Vagina (tissue), 2 donors: Measurements from ENCODE around the gene TRIM66. TPM values are rescaled to one million over a fixed set of nuclear protein-coding genes. Genes with fewer than 3 reads are reported as not detected.

Source experiments
- DNase-seq, 2 donors: peaks; one replicate each; pipeline ENCODE4 v3.0.0-alpha.2; 2017; ENCODE audit errors: extremely low spot score in 2 of 2
- H3K27ac ChIP-seq: fragments of 200-600 bp; sonication (generic); one replicate; pipeline ENCODE4 v1.5.1; 2019
- H3K27me3 ChIP-seq: fragments of 200-600 bp; sonication (generic); one replicate; pipeline ENCODE4 v1.5.1; 2019
- H3K36me3 ChIP-seq, 2 donors: fragments of 200-600 bp; sonication (generic); one replicate each; pipeline ENCODE4 v1.5.1; 2017 to 2019
- H3K4me1 ChIP-seq: fragments of 200-600 bp; sonication (generic); one replicate; pipeline ENCODE4 v1.5.1; 2019
- H3K4me3 ChIP-seq, 2 donors: fragments of 200-600 bp; sonication (generic); 1 replicate in 1 of 2; 2 replicates in 1 of 2; pipeline ENCODE4 v1.5.1; 2016 to 2019
- H3K9me3 ChIP-seq: fragments of 200-600 bp; sonication (generic); one replicate; pipeline ENCODE4 v1.5.1; 2019
- CTCF ChIP-seq, 3 experiments: fragments of 450-650 bp in 2 of 3; fragments of 200-600 bp in 1 of 3; sonication (generic) in 1 of 3; IDR thresholded peaks; one replicate each; pipeline ENCODE4 v1.5.1; 2017 to 2019; ENCODE audit warnings: antibody characterized with exemption in 3 of 3, mild to moderate bottlenecking in 2 of 3, moderate library complexity in 2 of 3
- POLR2A ChIP-seq, 2 donors: fragments of 450-650 bp; IDR thresholded peaks; one replicate each; pipeline ENCODE4 v1.6.1; 2017; ENCODE audit warnings: antibody characterized with exemption in 2 of 2, mild to moderate bottlenecking in 2 of 2, moderate library complexity in 2 of 2
- POLR2AphosphoS5 ChIP-seq, 2 donors: sonication (generic); formaldehyde crosslinking; IDR thresholded peaks; one replicate each; pipeline ENCODE4 v1.9.0; 2017; ENCODE audit warnings: antibody characterized with exemption in 2 of 2, mild to moderate bottlenecking in 2 of 2, low read depth in 1 of 2; ENCODE audit not compliant: insufficient read depth in 1 of 2
- intact Hi-C: fragments of 100-400 bp; cut with DNase I; formaldehyde crosslinking; loops from one replicate; pipeline ENCODE4 v1.15.1; 2023
- total RNA-seq: library from RNA; depleted of rRNA; stranded (reverse); fragments of >200 nt; gene quantifications from one replicate; pipeline ENCODE4 v1.2.3, GENCODE V29; 2016

TRIM66 gene
- total RNA-seq, 1 donor from 2014 or later = 12.8 TPM

DNA sequence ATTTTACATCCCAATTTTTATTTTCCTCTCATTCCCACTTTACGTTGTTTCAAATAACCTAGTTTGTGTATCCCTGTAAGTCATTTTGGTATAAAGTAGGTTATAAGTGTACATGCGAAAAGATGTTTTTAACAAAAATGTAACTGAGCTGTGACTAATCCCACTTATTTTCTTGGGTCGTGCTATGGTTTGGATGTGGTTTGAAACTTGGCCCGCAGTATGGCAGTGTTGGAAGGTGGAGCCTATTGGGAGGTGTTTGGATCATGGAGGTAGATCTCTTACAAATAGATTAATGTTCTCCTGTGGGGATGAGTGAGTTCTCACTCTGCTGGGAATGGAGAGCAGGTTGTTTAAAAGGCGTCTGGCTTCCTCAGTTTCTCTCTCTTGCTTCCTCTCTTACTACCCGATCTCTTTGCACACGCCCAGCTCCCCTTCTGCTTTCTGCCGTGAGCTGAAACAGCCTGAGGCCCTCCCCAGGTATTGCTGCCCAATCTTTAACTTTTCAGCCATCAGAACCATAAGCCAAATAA lies 7.3 kb upstream of the TRIM66 start:
- TF ChIP-seq POLR2A (IDR thresholded peaks at IDR 0.05) = no peak
- no peak for TF ChIP-seq CTCF (IDR thresholded peaks at IDR 0.05)
- TF ChIP-seq POLR2AphosphoS5 (IDR thresholded peaks at IDR 0.05; ENCODE audit: insufficient read depth in 1 of 2, low read depth in 1 of 2) = no peak
- H3K9me3 ChIP-seq = no peaks in the 10 kb centered on the region
- peaks cover 19% of the 10 kb centered on the region for H3K4me1 ChIP-seq
- no peak overlapping the region for H3K27ac ChIP-seq
- no peaks in the 10 kb centered on the region for H3K27me3 ChIP-seq
- peaks cover 0 to 58% of the 10 kb centered on the region in 2 donors for H3K36me3 ChIP-seq
- intact Hi-C loops = loop anchor here (5.0 to 10.0 kb wide), 2 partner anchors 123 to 275 kb away; partner anchors contain the start of gene TMEM9B
- H3K4me3 ChIP-seq = no peak overlapping the region
- no peak for DNase-seq

DNA sequence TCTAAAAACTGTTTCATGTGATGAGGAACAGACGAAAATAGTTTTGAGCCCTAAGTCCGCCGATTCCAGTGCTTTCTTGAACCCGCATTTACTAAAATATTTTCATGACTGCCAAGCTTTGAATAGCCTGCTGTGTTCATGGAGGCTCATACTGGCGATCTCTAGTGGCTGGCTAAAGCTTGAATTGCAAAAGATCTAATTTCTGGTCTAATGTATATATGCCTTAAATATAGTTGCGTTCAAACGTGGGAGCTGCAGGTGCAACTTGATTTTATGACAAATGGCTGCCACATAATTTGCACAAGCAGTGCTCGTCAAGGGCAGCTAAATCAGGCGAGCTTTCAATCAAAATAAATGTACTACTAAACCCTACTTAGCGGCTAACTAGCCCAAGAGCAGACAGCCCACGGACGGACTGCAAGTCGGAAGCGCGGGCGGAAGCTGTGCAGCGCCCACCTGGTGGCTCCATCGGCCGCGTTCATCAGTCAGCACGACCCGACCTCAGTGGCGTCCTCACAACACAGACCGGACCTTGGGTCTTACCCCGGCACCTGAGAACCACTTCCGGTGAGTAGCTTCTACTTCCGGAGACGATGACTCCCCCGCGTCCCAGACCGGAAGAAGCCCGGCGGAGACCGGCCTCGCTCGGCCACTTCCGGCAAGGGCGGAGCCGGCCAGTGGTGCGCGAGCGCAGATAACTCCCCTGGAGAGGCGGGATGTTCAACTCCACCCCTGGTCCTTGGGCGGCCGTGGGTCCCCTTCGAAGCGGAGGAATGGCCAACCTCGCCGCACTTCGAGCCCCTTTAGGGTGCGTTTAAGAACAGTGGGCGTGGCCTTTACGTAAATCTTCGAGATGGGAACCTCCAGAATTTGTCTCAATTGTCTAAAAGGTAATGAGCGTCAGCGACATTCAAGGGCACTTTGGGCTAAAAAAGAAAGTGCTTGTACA lies 6.2 kb upstream of the TRIM66 start:
- H3K4me1 ChIP-seq = peaks cover 30% of the 10 kb centered on the region
- peak; percentile 91 to 98 for TF ChIP-seq POLR2AphosphoS5 (IDR thresholded peaks at IDR 0.05; ENCODE audit: insufficient read depth in 1 of 2, low read depth in 1 of 2)
- TF ChIP-seq CTCF (IDR thresholded peaks at IDR 0.05) = peak in 1 of 3 experiments; percentile 21
- no peak for TF ChIP-seq POLR2A (IDR thresholded peaks at IDR 0.05)
- H3K27ac ChIP-seq = peak overlapping the region; percentile 66
- intact Hi-C loops = loop anchor here (5.0 to 10.0 kb wide), 2 partner anchors 124 to 276 kb away; partner anchors contain the start of gene TMEM9B
- DNase-seq = peak in 1 of 2 donors; percentile 97
- H3K9me3 ChIP-seq = no peaks in the 10 kb centered on the region
- no peaks in the 10 kb centered on the region for H3K27me3 ChIP-seq
- H3K36me3 ChIP-seq = peaks cover 0 to 59% of the 10 kb centered on the region in 2 donors
- peak overlapping the region; percentile 51 to 57 for H3K4me3 ChIP-seq

DNA sequence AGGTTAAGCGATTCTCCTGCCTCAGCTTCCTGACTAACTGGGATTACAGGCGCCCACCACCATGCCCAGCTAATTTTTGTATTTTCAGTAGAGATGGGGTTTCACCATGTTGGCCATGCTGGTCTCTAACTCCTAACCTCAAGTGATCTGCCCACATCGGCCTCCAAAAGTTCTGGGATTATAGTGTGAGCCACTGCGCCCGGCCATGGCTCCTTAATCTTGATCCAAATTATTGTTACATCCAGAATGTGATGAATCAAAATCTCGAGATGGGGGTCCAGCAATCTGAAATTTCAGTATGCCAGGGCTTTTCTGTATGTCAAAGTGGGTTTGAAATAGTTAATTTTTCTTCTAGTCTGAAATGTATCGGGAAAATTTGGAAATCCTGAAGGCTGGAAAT lies 3.9 kb upstream of the TRIM66 start:
- no peak for TF ChIP-seq POLR2A (IDR thresholded peaks at IDR 0.05)
- TF ChIP-seq POLR2AphosphoS5 (IDR thresholded peaks at IDR 0.05; ENCODE audit: insufficient read depth in 1 of 2, low read depth in 1 of 2) = no peak
- no peak for TF ChIP-seq CTCF (IDR thresholded peaks at IDR 0.05)
- Histone ChIP-seq H3K36me3 (peaks cover 0 to 38% of the 10 kb centered on the region in 2 donors), H3K4me1 (peaks cover 43% of the 10 kb centered on the region), H3K27me3 (no peaks in the 10 kb centered on the region), H3K27ac (no peak overlapping the region), H3K4me3 (no peak overlapping the region), H3K9me3 (no peaks in the 10 kb centered on the region)
- intact Hi-C loops = loop anchor here (5.0 to 10.0 kb wide), 2 partner anchors 126 to 278 kb away; partner anchors contain the start of gene TMEM9B
- DNase-seq = peak in 1 of 2 donors; percentile 65

- Histone ChIP-seq H3K36me3 (peaks cover 0 to 38% of the 10 kb centered on the region in 2 donors), H3K4me1 (peaks cover 44% of the 10 kb centered on the region), H3K27ac (no peak overlapping the region), H3K4me3 (no peak overlapping the region), H3K27me3 (no peaks in the 10 kb centered on the region), H3K9me3 (no peaks in the 10 kb centered on the region)
- intact Hi-C loops = loop anchor here (5.0 to 10.0 kb wide), 2 partner anchors 126 to 279 kb away; partner anchors contain the start of gene TMEM9B
- TF ChIP-seq POLR2AphosphoS5 (IDR thresholded peaks at IDR 0.05; ENCODE audit: insufficient read depth in 1 of 2, low read depth in 1 of 2) (no peak), CTCF (IDR thresholded peaks at IDR 0.05) (no peak), POLR2A (IDR thresholded peaks at IDR 0.05) (no peak)
- no peak for DNase-seq
Observed at GRCh38 chr11:8685820-8686219, 3.4 kb upstream of the TRIM66 start.
